B cell (primary cell): ENCODE data around the gene CAMK1. TPM values are rescaled to one million over a fixed set of nuclear protein-coding genes. Genes with fewer than 3 reads are reported as not detected.

ENCODE experiments used
- ATAC-seq: fragments of 200-7000 bp; cut with Tn5 transposase; one replicate; pipeline ENCODE4 v1.10.0; 2021; ENCODE audit warnings: low read depth, mild to moderate bottlenecking, moderate number of reproducible peaks, moderate library complexity
- CTCF ChIA-PET: fragments of 350-600 bp; sonication (Branson Sonifier 250); formaldehyde crosslinking; loops from one replicate; lab custom pipeline; 2021; ENCODE audit warnings: antibody characterized with exemption, inconsistent platforms; lab: Charles Lee
- POLR2A ChIA-PET: fragments of 350-600 bp; sonication (Branson Sonifier 250); formaldehyde crosslinking; loops from one replicate; lab custom pipeline; 2021; ENCODE audit warnings: antibody characterized with exemption; lab: Charles Lee
- DNase-seq: peaks from one replicate; pipeline ENCODE4 v3.0.0; 2013
- H2AFZ ChIP-seq: 2 replicates; pipeline ENCODE4 v1.6.1; 2012; ENCODE audit warnings: mild to moderate bottlenecking, low read depth, low read length; ENCODE audit not compliant: insufficient read depth, poor library complexity, severe bottlenecking
- H3K27ac ChIP-seq, 2 donors: 1 replicate in 1 of 2; 2 replicates in 1 of 2; pipeline ENCODE4 v1.5.1; 2012 to 2013; ENCODE audit warnings: low read length in 2 of 2, mild to moderate bottlenecking in 2 of 2, moderate library complexity in 1 of 2
- H3K27me3 ChIP-seq, 4 experiments: fragments of 200-600 bp in 1 of 4; sonication (generic) in 1 of 4; replicated peaks in 1 of 4; 1 replicate in 2 of 4; 2 replicates in 2 of 4; pipeline versions ENCODE4 v1.6.1 to v1.7.0; 2013 to 2016; ENCODE audit warnings: low read length in 3 of 4, mild to moderate bottlenecking in 2 of 4, mixed read lengths in 1 of 4, moderate library complexity in 1 of 4; ENCODE audit not compliant: insufficient read depth in 4 of 4, control insufficient read depth in 3 of 4; ENCODE audit errors: control extremely low read depth in 1 of 4
- H3K36me3 ChIP-seq, 2 experiments: replicated peaks in 1 of 2; 1 replicate in 1 of 2; 2 replicates in 1 of 2; pipeline versions ENCODE4 v1.6.1 to v1.7.1; 2013; ENCODE audit warnings: low read length in 1 of 2; ENCODE audit not compliant: insufficient read depth in 2 of 2, control insufficient read depth in 1 of 2; ENCODE audit errors: control extremely low read depth in 1 of 2, extremely low read depth in 1 of 2
- H3K4me1 ChIP-seq, 2 donors: fragments of 200-600 bp in 1 of 2; sonication (generic) in 1 of 2; 1 replicate in 1 of 2; 2 replicates in 1 of 2; pipeline versions ENCODE4 v1.5.1 to v1.6.1; 2013 to 2017; ENCODE audit warnings: low read length in 2 of 2; ENCODE audit not compliant: control insufficient read depth in 2 of 2, insufficient read depth in 2 of 2
- H3K4me2 ChIP-seq: replicated peaks from 2 replicates; pipeline ENCODE3; 2012; ENCODE audit warnings: mild to moderate bottlenecking, low read depth, low read length; ENCODE audit not compliant: poor library complexity, severe bottlenecking
- H3K4me3 ChIP-seq, 5 experiments: fragments of 200-600 bp in 1 of 5; sonication (generic) in 1 of 5; 1 replicate in 3 of 5; 2 replicates in 2 of 5; pipeline versions ENCODE4 v1.5.1 to v1.7.0; 2011 to 2016; ENCODE audit warnings: low read length in 4 of 5, mild to moderate bottlenecking in 4 of 5, low read depth in 2 of 5, control low read depth in 1 of 5, moderate library complexity in 1 of 5; ENCODE audit not compliant: insufficient read depth in 1 of 5; ENCODE audit errors: control extremely low read depth in 1 of 5, extremely low read depth in 1 of 5
- H3K79me2 ChIP-seq: fragments of 200-600 bp; sonication (generic); one replicate; pipeline ENCODE4 v1.6.0; 2016; ENCODE audit warnings: low read length; ENCODE audit not compliant: control insufficient read depth, insufficient read depth
- H3K9ac ChIP-seq: fragments of 200-600 bp; sonication (generic); 2 replicates; pipeline ENCODE4 v1.6.1; 2017; ENCODE audit warnings: mild to moderate bottlenecking, low read length, moderate library complexity
- H3K9me3 ChIP-seq, 3 donors: one replicate each; pipeline versions ENCODE4 v1.6.1 to v1.7.1; 2013; ENCODE audit warnings: low read length in 2 of 3; ENCODE audit not compliant: control insufficient read depth in 2 of 3, insufficient read depth in 1 of 3; ENCODE audit errors: control extremely low read depth in 1 of 3
- H4K20me1 ChIP-seq: 2 replicates; pipeline ENCODE4 v1.6.0; 2012; ENCODE audit warnings: mild to moderate bottlenecking, low read length; ENCODE audit not compliant: insufficient read depth, control insufficient read depth, poor library complexity, severe bottlenecking
- H3K27ac Mint-ChIP-seq: one replicate; pipeline ENCODE4 v1.8.0; 2021; ENCODE audit warnings: mixed read lengths
- H3K27me3 Mint-ChIP-seq: one replicate; pipeline ENCODE4 v1.8.0; 2021; ENCODE audit warnings: mixed read lengths
- H3K4me1 Mint-ChIP-seq: one replicate; pipeline ENCODE4 v1.8.0; 2021; ENCODE audit warnings: mixed read lengths
- H3K4me3 Mint-ChIP-seq: one replicate; pipeline ENCODE4 v1.8.0; 2021; ENCODE audit warnings: mixed read lengths
- H3K9me3 Mint-ChIP-seq: one replicate; pipeline ENCODE4 v1.8.0; 2022; ENCODE audit warnings: mixed read lengths; ENCODE audit not compliant: insufficient read depth
- CTCF ChIP-seq: fragments of 200-600 bp; IDR thresholded peaks from one replicate; pipeline ENCODE4 v1.8.0; 2022; ENCODE audit warnings: antibody characterized with exemption, mild to moderate bottlenecking
- EZH2 ChIP-seq: IDR thresholded peaks from 2 replicates; pipeline ENCODE4 v1.6.1; 2012; ENCODE audit warnings: borderline replicate concordance, low read depth, mild to moderate bottlenecking, moderate library complexity, low read length; ENCODE audit not compliant: insufficient read depth, poor library complexity, severe bottlenecking
- WGBS: methylation state at CpG from one replicate; pipeline ENCODE4 v1.1.5; 2013; ENCODE audit warnings: missing lambda C conversion rate; ENCODE audit not compliant: insufficient coverage; 5-methylcytosine and 5-hydroxymethylcytosine counted together
- intact Hi-C: fragments of 100-400 bp; cut with micrococcal nuclease; formaldehyde crosslinking; loops from one replicate; pipeline ENCODE4 v1.10.0; 2022
- polyA plus RNA-seq: library from polyadenylated mRNA; depleted of rRNA; stranded (reverse); fragments of >200 nt; gene quantifications from 2 replicates; pipeline ENCODE4 v1.2.3, GENCODE V29; 2012
- total RNA-seq, 2 donors: library from RNA; stranded (reverse); fragments of 120-200 nt in 1 of 2; gene quantifications; 1 replicate in 1 of 2; 2 replicates in 1 of 2; pipeline versions ENCODE4 v1.2.3 to v1.2.4, GENCODE V29; 2013 to 2022

CAMK1 gene
- total and polyA plus RNA-seq, 2 donors (not counting 1 experiment from before 2014, with no cell fraction given): 0.57 to 0.82 TPM

- no peak overlapping the region for H3K4me2 ChIP-seq
- H3K9ac ChIP-seq: no peak overlapping the region
- peaks cover 5% of the 10 kb centered on the region for H3K27me3 Mint-ChIP-seq
Observed at GRCh38 chr3:9765865-9766264, 3.9 kb downstream of the CAMK1 start.

GRCh38 chr3:9762871-9763270, 6.9 kb downstream of the CAMK1 start:
- Histone ChIP-seq H4K20me1 (no peaks in the 10 kb centered on the region), H3K79me2 (no peaks in the 10 kb centered on the region), H3K4me3 (no peak overlapping the region), H3K36me3 (peaks cover 5 to 23% of the 10 kb centered on the region in 2 experiments), H3K9me3 (peaks cover 0 to 3% (median 0%) of the 10 kb centered on the region in 3 donors), H2AFZ (no peak overlapping the region), H3K4me1 (no peaks in the 10 kb centered on the region), H3K27me3 (no peaks in the 10 kb centered on the region), H3K9ac (no peak overlapping the region), H3K4me2 (no peak overlapping the region), H3K27ac (no peak overlapping the region)
- Mint-ChIP-seq H3K4me1 (no peaks in the 10 kb centered on the region), H3K27ac (no peak overlapping the region), H3K9me3 (no peaks in the 10 kb centered on the region), H3K4me3 (no peak overlapping the region), H3K27me3 (no peaks in the 10 kb centered on the region)
- intact Hi-C loops: no loop called here
- CTCF ChIA-PET: interaction anchor here (1.4 kb wide), 1 partner anchor 19 kb away, joined by 3 read pairs; no protein-coding TSS in a partner anchor
- 97% methylated on average over 7 of the region's 8 CpGs for WGBS
- ATAC-seq (no peak), DNase-seq (no peak)
- POLR2A ChIA-PET: no interaction called here
- TF ChIP-seq EZH2: no peak
- TF ChIP-seq CTCF: no peak

More at GRCh38 chr3:9765865-9766264, 3.9 kb downstream of the CAMK1 start:
- no peak for DNase-seq
- H3K27me3 ChIP-seq: peaks cover 0 to 12% (median 2%) of the 10 kb centered on the region in 4 experiments
- H3K4me1 ChIP-seq: peaks cover 17 to 18% of the 10 kb centered on the region in 2 donors
- Mint-ChIP-seq H3K27ac (no peak overlapping the region), H3K4me1 (peaks cover 20% of the 10 kb centered on the region), H3K9me3 (no peaks in the 10 kb centered on the region), H3K4me3 (no peak overlapping the region)
- no peak for ATAC-seq
- POLR2A ChIA-PET: no interaction called here
- CTCF ChIA-PET: no interaction called here
- no peak overlapping the region for H2AFZ ChIP-seq
- 100% methylated on average over 4 of the region's 4 CpGs for WGBS
- no peak overlapping the region for H3K4me3 ChIP-seq
- no peaks in the 10 kb centered on the region for H3K9me3 ChIP-seq
- intact Hi-C loops: no loop called here
- TF ChIP-seq EZH2 (no peak), CTCF (no peak)
- H3K36me3 ChIP-seq: peaks cover under 1 to 2% of the 10 kb centered on the region in 2 experiments
- no peak overlapping the region for H3K27ac ChIP-seq
- H4K20me1 ChIP-seq: no peaks in the 10 kb centered on the region
- H3K79me2 ChIP-seq: no peaks in the 10 kb centered on the region
